ENCODE measurements around the gene MBOAT1. TPM values are rescaled to one million over a fixed set of nuclear protein-coding genes. Genes with fewer than 3 reads are reported as not detected.

MBOAT1 gene
- total and polyA plus RNA-seq, 3 donors from 2014 or later, result 4.1 to 5.3 (median 4.5) TPM

GRCh38 chr6:20170455-20171148 lies 41.7 kb downstream of the MBOAT1 start:
- H3K4me1 ChIP-seq, result no peaks in the 10 kb centered on the region
- DNase-seq, result no peak
- no peaks in the 10 kb centered on the region for H3K36me3 ChIP-seq (ENCODE audit: low read depth, missing control alignments)
- H3K27ac ChIP-seq, result no peak overlapping the region
- intact Hi-C loops (cut with DNase I; ENCODE audit: low total_unique reads), result no loop called here
- H3K27me3 ChIP-seq, result no peaks in the 10 kb centered on the region
- no peak overlapping the region for H3K4me3 ChIP-seq
- TF ChIP-seq POLR2A (IDR thresholded peaks at IDR 0.05), result no peak
- TF ChIP-seq, protein P1, sequence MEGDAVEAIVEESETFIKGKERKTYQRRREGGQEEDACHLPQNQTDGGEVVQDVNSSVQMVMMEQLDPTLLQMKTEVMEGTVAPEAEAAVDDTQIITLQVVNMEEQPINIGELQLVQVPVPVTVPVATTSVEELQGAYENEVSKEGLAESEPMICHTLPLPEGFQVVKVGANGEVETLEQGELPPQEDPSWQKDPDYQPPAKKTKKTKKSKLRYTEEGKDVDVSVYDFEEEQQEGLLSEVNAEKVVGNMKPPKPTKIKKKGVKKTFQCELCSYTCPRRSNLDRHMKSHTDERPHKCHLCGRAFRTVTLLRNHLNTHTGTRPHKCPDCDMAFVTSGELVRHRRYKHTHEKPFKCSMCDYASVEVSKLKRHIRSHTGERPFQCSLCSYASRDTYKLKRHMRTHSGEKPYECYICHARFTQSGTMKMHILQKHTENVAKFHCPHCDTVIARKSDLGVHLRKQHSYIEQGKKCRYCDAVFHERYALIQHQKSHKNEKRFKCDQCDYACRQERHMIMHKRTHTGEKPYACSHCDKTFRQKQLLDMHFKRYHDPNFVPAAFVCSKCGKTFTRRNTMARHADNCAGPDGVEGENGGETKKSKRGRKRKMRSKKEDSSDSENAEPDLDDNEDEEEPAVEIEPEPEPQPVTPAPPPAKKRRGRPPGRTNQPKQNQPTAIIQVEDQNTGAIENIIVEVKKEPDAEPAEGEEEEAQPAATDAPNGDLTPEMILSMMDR (IDR thresholded peaks at IDR 0.05), result no peak
- WGBS, 2 donors, result 87 to 92% methylated on average over 4 of the region's 4 CpGs
- no peaks in the 10 kb centered on the region for H3K9me3 ChIP-seq

GRCh38 chr6:20169786-20170185 lies 42.5 kb downstream of the MBOAT1 start:
- DNase-seq, result no peak
- Histone ChIP-seq H3K4me1 (no peaks in the 10 kb centered on the region), H3K27me3 (no peaks in the 10 kb centered on the region), H3K36me3 (ENCODE audit: low read depth, missing control alignments) (no peaks in the 10 kb centered on the region), H3K9me3 (no peaks in the 10 kb centered on the region), H3K4me3 (no peak overlapping the region), H3K27ac (no peak overlapping the region)
- intact Hi-C loops (cut with DNase I; ENCODE audit: low total_unique reads), result no loop called here
- 76 to 83% methylated on average over 2 of the region's 2 CpGs for WGBS, 2 donors
- no peak for TF ChIP-seq POLR2A (IDR thresholded peaks at IDR 0.05)
- TF ChIP-seq, protein P1 (IDR thresholded peaks at IDR 0.05), result no peak

DNA sequence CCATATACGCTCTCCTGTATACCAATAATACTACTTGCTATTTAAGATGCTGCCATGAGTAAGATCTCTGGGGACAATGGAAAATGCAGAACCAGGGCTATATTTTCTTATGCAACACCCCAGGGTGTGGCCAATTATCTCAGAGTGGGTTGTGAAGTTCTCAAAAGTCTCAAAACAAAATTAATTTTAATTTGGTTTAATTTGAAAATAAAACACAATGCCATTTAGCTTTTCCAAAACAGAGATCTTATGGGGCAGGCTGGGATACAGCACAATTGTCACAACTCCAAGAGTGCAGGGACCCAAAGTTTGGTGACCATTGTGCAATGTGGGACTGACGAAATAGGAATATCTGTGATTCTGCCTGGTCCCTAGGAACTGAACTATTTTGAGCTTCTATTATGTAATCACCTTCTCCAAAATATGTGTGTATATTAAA lies 43.1 kb downstream of the MBOAT1 start:
- intact Hi-C loops (cut with DNase I; ENCODE audit: low total_unique reads), result no loop called here
- H3K27me3 ChIP-seq, result no peaks in the 10 kb centered on the region
- H3K4me1 ChIP-seq, result no peaks in the 10 kb centered on the region
- WGBS, 2 donors, result 69 to 74% methylated on average over 2 of the region's 2 CpGs
- H3K9me3 ChIP-seq, result no peaks in the 10 kb centered on the region
- TF ChIP-seq POLR2A (IDR thresholded peaks at IDR 0.05), result no peak
- TF ChIP-seq, protein P1 (IDR thresholded peaks at IDR 0.05), result no peak
- no peak for DNase-seq
- no peak overlapping the region for H3K4me3 ChIP-seq
- H3K36me3 ChIP-seq (ENCODE audit: low read depth, missing control alignments), result no peaks in the 10 kb centered on the region
- no peak overlapping the region for H3K27ac ChIP-seq

DNA sequence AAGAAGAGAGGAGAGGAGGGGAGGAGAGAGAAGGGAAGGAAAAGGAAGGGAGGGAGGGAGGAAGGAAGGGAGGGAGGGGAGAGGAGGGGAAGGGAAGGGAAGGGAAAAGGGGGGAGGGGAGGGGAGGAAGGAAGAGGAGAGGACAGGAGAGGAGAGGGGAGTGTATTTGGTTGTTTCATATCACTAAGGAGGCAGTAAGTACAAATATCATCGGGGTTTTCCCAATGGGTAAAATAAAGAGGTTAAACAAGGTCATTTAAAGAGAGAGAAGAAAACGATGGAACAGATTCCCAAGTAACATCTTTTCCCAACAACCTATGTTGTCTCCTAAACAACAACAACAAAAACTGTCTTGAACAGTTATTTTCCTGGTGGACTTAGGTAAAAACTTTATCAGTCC lies 43.6 kb downstream of the MBOAT1 start:
- H3K36me3 ChIP-seq (ENCODE audit: low read depth, missing control alignments), result no peaks in the 10 kb centered on the region
- TF ChIP-seq, protein P1 (IDR thresholded peaks at IDR 0.05), result no peak
- no peak for TF ChIP-seq POLR2A (IDR thresholded peaks at IDR 0.05)
- WGBS, 2 donors, result 55 to 69% methylated on average over 2 of the region's 2 CpGs
- H3K9me3 ChIP-seq, result no peaks in the 10 kb centered on the region
- no peak overlapping the region for H3K4me3 ChIP-seq
- no peak overlapping the region for H3K27ac ChIP-seq
- no peak for DNase-seq
- no peaks in the 10 kb centered on the region for H3K27me3 ChIP-seq
- no peaks in the 10 kb centered on the region for H3K4me1 ChIP-seq
- intact Hi-C loops (cut with DNase I; ENCODE audit: low total_unique reads), result no loop called here

GRCh38 chr6:20167601-20168000 lies 44.7 kb downstream of the MBOAT1 start:
- 79 to 90% methylated on average over 2 of the region's 2 CpGs for WGBS, 2 donors
- Histone ChIP-seq H3K27me3 (no peaks in the 10 kb centered on the region), H3K4me1 (no peaks in the 10 kb centered on the region), H3K9me3 (no peaks in the 10 kb centered on the region), H3K27ac (no peak overlapping the region), H3K4me3 (no peak overlapping the region), H3K36me3 (ENCODE audit: low read depth, missing control alignments) (no peaks in the 10 kb centered on the region)
- DNase-seq, result no peak
- intact Hi-C loops (cut with DNase I; ENCODE audit: low total_unique reads), result no loop called here
- no peak for TF ChIP-seq POLR2A (IDR thresholded peaks at IDR 0.05)
- TF ChIP-seq, protein P1 (IDR thresholded peaks at IDR 0.05), result no peak

Measured in testis (tissue), 3 donors.